HCT116 (cell line): ENCODE results near the gene PDE1C. TPM values are rescaled to one million over a fixed set of nuclear protein-coding genes. Genes with fewer than 3 reads are reported as not detected.

Source experiments
- ATAC-seq: fragments of 200-7000 bp; cut with Tn5 transposase; 2 replicates; pipeline ENCODE4 v1.9.1; 2020; ENCODE audit warnings: mild to moderate bottlenecking, moderate library complexity
- BruUV-seq: library from RNA; stranded (reverse); fragments of 400-500 nt; replicated peaks from 2 replicates; lab custom pipeline; 2021; lab: Mats Ljungman, UMichigan
- CTCF ChIA-PET: fragments of 300-600 bp; sonication (Branson Sonifier 250); formaldehyde crosslinking; loops from one replicate; lab custom pipeline; 2021; ENCODE audit warnings: antibody characterized with exemption; lab: Charles Lee
- POLR2A ChIA-PET: fragments of 300-600, 350-600 bp; sonication (Branson Sonifier 250); formaldehyde crosslinking; loops from one replicate; lab custom pipeline; 2021; ENCODE audit warnings: antibody characterized with exemption; lab: Charles Lee
- RAD21 ChIA-PET, 2 experiments: fragments of 300-600 bp; sonication (Branson Sonifier 250); formaldehyde crosslinking; loops; one replicate each; lab custom pipeline; 2023; ENCODE audit warnings: low total read pairs in 2 of 2; ENCODE audit not compliant: uncharacterized antibody in 2 of 2, unreplicated experiment in 2 of 2, low non-redundant PET in 1 of 2; lab: Charles Lee
- DNase-seq: peaks from one replicate; pipeline ENCODE4 v3.0.0-alpha.2; 2010; ENCODE audit warnings: low read depth, low spot score
- H2AFZ ChIP-seq: fragments of 200-600 bp; shearing (Covaris generic), sonication (generic); 2 replicates; pipeline ENCODE4 v1.6.1; 2017; ENCODE audit warnings: low read depth, mixed run types, mixed read lengths, antibody characterized with exemption, low read length; ENCODE audit not compliant: poor library complexity, severe bottlenecking
- H3K27ac ChIP-seq: 2 replicates; pipeline ENCODE4 v1.5.1; 2012; ENCODE audit warnings: low read depth, low read length
- H3K27me3 ChIP-seq: fragments of 200-600 bp; sonication (generic); 2 replicates; pipeline ENCODE4 v1.6.1; 2016; ENCODE audit warnings: mixed run types, low read length, mixed read lengths; ENCODE audit not compliant: insufficient read depth
- H3K36me3 ChIP-seq, 2 experiments: fragments of 200-500 bp in 1 of 2; fragments of 200-600 bp in 1 of 2; sonication (Bioruptor generic) in 1 of 2; sonication (generic) in 1 of 2; 2 replicates each; pipeline versions ENCODE4 v1.5.1 to v1.6.1; 2014 to 2016; ENCODE audit warnings: low read length in 2 of 2, inconsistent platforms in 1 of 2, mixed read lengths in 1 of 2, mixed run types in 1 of 2; ENCODE audit not compliant: insufficient read depth in 2 of 2, control insufficient read depth in 1 of 2
- H3K4me1 ChIP-seq, 2 experiments: fragments of 200-600 bp in 1 of 2; sonication (generic) in 1 of 2; 2 replicates each; pipeline versions ENCODE4 v1.5.1 to v1.6.1; 2012 to 2017; ENCODE audit warnings: low read length in 2 of 2, inconsistent platforms in 1 of 2, mild to moderate bottlenecking in 1 of 2, mixed read lengths in 1 of 2, mixed run types in 1 of 2, moderate library complexity in 1 of 2; ENCODE audit not compliant: insufficient read depth in 2 of 2, control insufficient read depth in 1 of 2
- H3K4me2 ChIP-seq: fragments of 200-600 bp; sonication (generic); 2 replicates; pipeline ENCODE4 v1.6.1; 2017; ENCODE audit warnings: mixed run types, low read length, mixed read lengths
- H3K4me3 ChIP-seq, 2 experiments: fragments of 200-600 bp in 1 of 2; sonication (generic) in 1 of 2; replicated peaks in 1 of 2; 2 replicates each; pipeline ENCODE4 v1.5.1; 2011 to 2016; ENCODE audit warnings: low read length in 2 of 2, control low read depth in 1 of 2, low read depth in 1 of 2, mild to moderate bottlenecking in 1 of 2, mixed read lengths in 1 of 2, mixed run types in 1 of 2
- H3K79me2 ChIP-seq: fragments of 200-600 bp; sonication (generic); 2 replicates; pipeline ENCODE4 v1.6.1; 2017; ENCODE audit warnings: mild to moderate bottlenecking, mixed run types, low read length, moderate library complexity, mixed read lengths; ENCODE audit not compliant: insufficient read depth
- H3K9ac ChIP-seq: fragments of 200-600 bp; sonication (generic); 2 replicates; pipeline ENCODE4 v1.6.1; 2016; ENCODE audit warnings: low read length, mixed read lengths
- H3K9me2 ChIP-seq: fragments of 200-600 bp; sonication (generic), shearing (Covaris generic); 2 replicates; pipeline ENCODE4 v1.6.1; 2017; ENCODE audit warnings: mixed run types, mild to moderate bottlenecking, moderate library complexity; ENCODE audit not compliant: insufficient read depth
- H3K9me3 ChIP-seq, 2 experiments: fragments of 200-500 bp in 1 of 2; fragments of 200-600 bp in 1 of 2; sonication (Bioruptor generic) in 1 of 2; sonication (generic) in 1 of 2; 2 replicates each; pipeline ENCODE4 v1.6.1; 2014 to 2017; ENCODE audit warnings: low read length in 2 of 2, mixed read lengths in 2 of 2, inconsistent platforms in 1 of 2, low read depth in 1 of 2, mild to moderate bottlenecking in 1 of 2, mixed run types in 1 of 2, moderate library complexity in 1 of 2; ENCODE audit not compliant: control insufficient read depth in 1 of 2, insufficient read depth in 1 of 2
- H4K20me1 ChIP-seq: fragments of 200-600 bp; sonication (generic), shearing (Covaris generic); 2 replicates; pipeline ENCODE4 v1.6.1; 2017; ENCODE audit warnings: mixed run types, mild to moderate bottlenecking, moderate library complexity; ENCODE audit not compliant: insufficient read depth
- CBX3 ChIP-seq: IDR thresholded peaks from 2 replicates; pipeline ENCODE4 v1.6.1; 2012; ENCODE audit warnings: low read depth
- CEBPB ChIP-seq: IDR thresholded peaks from 2 replicates; pipeline ENCODE4 v1.6.1; 2012; ENCODE audit warnings: low read depth
- EGR1 ChIP-seq: IDR thresholded peaks from 2 replicates; pipeline ENCODE4 v1.6.1; 2012; ENCODE audit warnings: low read depth
- EZH2 ChIP-seq: fragments of 200-600 bp; sonication (generic); IDR thresholded peaks from 2 replicates; pipeline ENCODE4 v1.6.1; 2017; ENCODE audit warnings: antibody characterized with exemption, mixed run types
- JUND ChIP-seq: IDR thresholded peaks from 2 replicates; pipeline ENCODE4 v1.6.1; 2012
- POLR2AphosphoS5 ChIP-seq: IDR thresholded peaks from 2 replicates; pipeline ENCODE4 v1.6.1; 2011; ENCODE audit warnings: mild to moderate bottlenecking, low read depth, low read length, moderate library complexity
- REST ChIP-seq: IDR thresholded peaks from 2 replicates; pipeline ENCODE4 v1.6.1; 2012; ENCODE audit warnings: low read depth
- SIN3A ChIP-seq: IDR thresholded peaks from 2 replicates; pipeline ENCODE4 v1.6.1; 2012; ENCODE audit warnings: low read depth
- SRF ChIP-seq: IDR thresholded peaks from 2 replicates; pipeline ENCODE4 v1.6.1; 2012; ENCODE audit warnings: low read depth
- TCF7L2 ChIP-seq: IDR thresholded peaks from 2 replicates; pipeline ENCODE4 v1.7.0; 2011; ENCODE audit warnings: borderline replicate concordance, inconsistent platforms; ENCODE audit not compliant: insufficient read depth, insufficient read length; ENCODE audit errors: extremely low read depth
- ZFX ChIP-seq: fragments of 450-650 bp; IDR thresholded peaks from 2 replicates; pipeline ENCODE4 v1.6.1; 2017
- intact Hi-C: fragments of 100-400 bp; cut with micrococcal nuclease; formaldehyde crosslinking; loops from 2 replicates; pipeline ENCODE4 v1.10.0; 2022
- total RNA-seq: library from RNA; stranded (reverse); gene quantifications from one replicate; pipeline ENCODE4 v1.2.1, GENCODE V29; 2021; ENCODE audit not compliant: unreplicated experiment

PDE1C gene
- total RNA-seq, 1 experiment from 2014 or later = 0.17 TPM

DNA sequence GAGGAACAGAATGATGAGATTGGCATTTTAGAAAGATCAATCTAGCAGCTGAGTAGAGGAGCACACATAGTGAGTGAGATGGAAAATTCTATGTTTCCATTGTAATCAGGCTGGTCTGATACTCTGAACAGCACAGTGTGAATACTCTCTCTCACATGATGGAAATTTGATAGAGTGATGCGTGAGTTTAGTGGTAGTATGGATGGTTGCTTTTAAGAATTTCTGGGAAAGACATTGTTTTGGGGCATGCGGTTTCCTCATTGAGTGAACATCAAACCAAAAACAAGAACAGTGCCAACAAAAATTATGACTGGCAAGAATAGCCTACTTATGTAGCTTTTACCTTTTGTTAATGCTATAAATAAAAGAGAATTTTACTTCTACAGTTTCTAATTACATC is 183.2 kb downstream of the PDE1C start:
- H4K20me1 ChIP-seq = no peaks in the 10 kb centered on the region
- H3K9me2 ChIP-seq = no peaks in the 10 kb centered on the region
- no peak overlapping the region for H3K4me3 ChIP-seq
- ChIA-PET POLR2A (no interaction called here), CTCF (no interaction called here), RAD21 (no interaction called here)
- H3K27me3 ChIP-seq = peaks cover 7% of the 10 kb centered on the region; the same call in 1 of the 2 replicates
- H3K9ac ChIP-seq = no peak overlapping the region
- no peak overlapping the region for H3K4me2 ChIP-seq
- DNase-seq = no peak
- TF ChIP-seq EGR1 (no peak), REST (no peak), POLR2AphosphoS5 (no peak), ZFX (no peak), SIN3A (no peak), CEBPB (no peak), SRF (no peak), EZH2 (no peak), TCF7L2 (no peak), CBX3 (no peak), JUND (no peak)
- no peak overlapping the region for H3K27ac ChIP-seq
- no peaks in the 10 kb centered on the region for H3K79me2 ChIP-seq
- H3K4me1 ChIP-seq = no peaks in the 10 kb centered on the region
- intact Hi-C loops = no loop called here
- H3K9me3 ChIP-seq = no peaks in the 10 kb centered on the region
- no peak overlapping the region for H2AFZ ChIP-seq
- no peak for ATAC-seq
- H3K36me3 ChIP-seq = no peaks in the 10 kb centered on the region
- no TSS peak for BruUV-seq
